Measurements from ENCODE around the gene ZNF324.
"Not testable (repeated sequence)": the region's sequence is repeated elsewhere in the genome, so short reads cannot be mapped to it uniquely, and the experiment has no call there.

ZNF324 gene

GRCh38 chr19:58500242-58500641 is 33.4 kb downstream of the ZNF324 start:
- no peak for DNase-seq (ENCODE audit: low read depth)

- not testable (repeated sequence) for DNase-seq (ENCODE audit: low read depth)
Measured at GRCh38 chr19:58507602-58508223, 40.8 kb downstream of the ZNF324 start.

- no peak for DNase-seq (ENCODE audit: low read depth)
Measured at GRCh38 chr19:58509731-58510083, 42.8 kb downstream of the ZNF324 start.

- DNase-seq (ENCODE audit: low read depth) = no peak
Measured at GRCh38 chr19:58510084-58510862, 43.4 kb downstream of the ZNF324 start.

GRCh38 chr19:58511353-58512208 is 44.7 kb downstream of the ZNF324 start, which contains the start of gene SLC27A5:
SLC27A5 (minus strand) TSS chr19:58511992; CDS start chr19:58511955, 37 bp downstream.
- DNase-seq (ENCODE audit: low read depth) = no peak

GRCh38 chr19:58513213-58513693 is 46.4 kb downstream of the ZNF324 start:
- no peak for DNase-seq (ENCODE audit: low read depth)

GRCh38 chr19:58513694-58514563 is 47.0 kb downstream of the ZNF324 start:
- peak; percentile 91 for DNase-seq (ENCODE audit: low read depth)

GRCh38 chr19:58514564-58515022 is 47.7 kb downstream of the ZNF324 start:
- DNase-seq (ENCODE audit: low read depth) = no peak

GRCh38 chr19:58515259-58515658 is 48.4 kb downstream of the ZNF324 start:
- no peak for DNase-seq (ENCODE audit: low read depth)

GRCh38 chr19:58516246-58516836 is 49.5 kb downstream of the ZNF324 start:
- DNase-seq (ENCODE audit: low read depth) = no peak

- DNase-seq (ENCODE audit: low read depth) = no peak
Measured at GRCh38 chr19:58516964-58517833, 50.3 kb downstream of the ZNF324 start.

GRCh38 chr19:58518256-58519086 is 51.6 kb downstream of the ZNF324 start:
- DNase-seq (ENCODE audit: low read depth) = no peak

- DNase-seq (ENCODE audit: low read depth) = no peak
Measured at GRCh38 chr19:58519087-58519354, 52.1 kb downstream of the ZNF324 start.

- peak; percentile 73 for DNase-seq (ENCODE audit: low read depth)
Measured at GRCh38 chr19:58519355-58520256, 52.7 kb downstream of the ZNF324 start, which contains the start of gene ZBTB45. ZBTB45 (minus strand) TSS chr19:58519810; CDS start chr19:58517673, 2,137 bp downstream.

- no peak for DNase-seq (ENCODE audit: low read depth)
Measured at GRCh38 chr19:58520257-58520599, 53.3 kb downstream of the ZNF324 start.

- no peak for DNase-seq (ENCODE audit: low read depth)
Measured at GRCh38 chr19:58521651-58522050, 54.8 kb downstream of the ZNF324 start.

- DNase-seq (ENCODE audit: low read depth) = no peak
Measured at GRCh38 chr19:58522709-58523108, 55.8 kb downstream of the ZNF324 start.

All from stimulated activated CD4-positive, alpha-beta T cell treated with anti-CD3 and anti-CD28 coated beads, Interleukin-2, amount 100 ng/mL, for 4 hours (primary cell).